ENCODE data around the gene UBE2D2.

Gene UBE2D2

DNA sequence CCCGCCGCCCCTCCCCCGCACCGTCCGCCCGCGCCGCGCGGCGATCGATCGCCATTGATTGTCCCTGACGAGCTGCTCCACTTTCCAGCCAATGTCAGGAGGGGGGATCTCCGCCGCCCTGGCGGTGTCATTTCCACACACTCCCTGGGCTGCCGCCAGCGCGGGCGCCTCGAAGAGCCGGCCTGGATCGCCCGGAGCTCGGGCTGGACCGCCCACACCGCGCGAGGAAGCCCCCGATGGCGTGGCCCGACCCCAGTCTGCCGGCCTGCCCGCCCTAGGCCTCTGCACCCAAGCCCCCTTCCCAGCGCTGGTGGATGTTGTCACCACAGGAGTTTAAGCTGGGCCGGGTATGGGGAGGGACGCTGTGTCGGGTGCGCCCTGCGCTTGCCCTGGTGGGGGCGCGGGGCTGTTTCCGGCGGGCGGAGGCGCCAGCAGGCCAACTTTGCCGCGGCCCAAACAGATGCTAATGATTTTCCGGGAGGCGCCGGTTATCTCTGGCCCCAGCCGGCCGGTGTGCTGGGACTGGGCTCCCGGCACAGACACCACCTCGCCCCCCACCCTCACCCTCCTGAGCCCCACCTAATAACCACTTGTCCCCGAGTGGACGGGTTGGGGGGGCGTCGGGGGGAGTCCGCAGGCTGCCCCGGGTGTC is 76.4 kb downstream of the UBE2D2 start:
- peak overlapping the region; percentile 60 for H3K27ac ChIP-seq
- TF ChIP-seq, protein P1, sequence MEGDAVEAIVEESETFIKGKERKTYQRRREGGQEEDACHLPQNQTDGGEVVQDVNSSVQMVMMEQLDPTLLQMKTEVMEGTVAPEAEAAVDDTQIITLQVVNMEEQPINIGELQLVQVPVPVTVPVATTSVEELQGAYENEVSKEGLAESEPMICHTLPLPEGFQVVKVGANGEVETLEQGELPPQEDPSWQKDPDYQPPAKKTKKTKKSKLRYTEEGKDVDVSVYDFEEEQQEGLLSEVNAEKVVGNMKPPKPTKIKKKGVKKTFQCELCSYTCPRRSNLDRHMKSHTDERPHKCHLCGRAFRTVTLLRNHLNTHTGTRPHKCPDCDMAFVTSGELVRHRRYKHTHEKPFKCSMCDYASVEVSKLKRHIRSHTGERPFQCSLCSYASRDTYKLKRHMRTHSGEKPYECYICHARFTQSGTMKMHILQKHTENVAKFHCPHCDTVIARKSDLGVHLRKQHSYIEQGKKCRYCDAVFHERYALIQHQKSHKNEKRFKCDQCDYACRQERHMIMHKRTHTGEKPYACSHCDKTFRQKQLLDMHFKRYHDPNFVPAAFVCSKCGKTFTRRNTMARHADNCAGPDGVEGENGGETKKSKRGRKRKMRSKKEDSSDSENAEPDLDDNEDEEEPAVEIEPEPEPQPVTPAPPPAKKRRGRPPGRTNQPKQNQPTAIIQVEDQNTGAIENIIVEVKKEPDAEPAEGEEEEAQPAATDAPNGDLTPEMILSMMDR (conservative IDR thresholded peaks at IDR 0.05): no peak
- no peak for TF ChIP-seq ZFX (IDR thresholded peaks at IDR 0.05)

DNA sequence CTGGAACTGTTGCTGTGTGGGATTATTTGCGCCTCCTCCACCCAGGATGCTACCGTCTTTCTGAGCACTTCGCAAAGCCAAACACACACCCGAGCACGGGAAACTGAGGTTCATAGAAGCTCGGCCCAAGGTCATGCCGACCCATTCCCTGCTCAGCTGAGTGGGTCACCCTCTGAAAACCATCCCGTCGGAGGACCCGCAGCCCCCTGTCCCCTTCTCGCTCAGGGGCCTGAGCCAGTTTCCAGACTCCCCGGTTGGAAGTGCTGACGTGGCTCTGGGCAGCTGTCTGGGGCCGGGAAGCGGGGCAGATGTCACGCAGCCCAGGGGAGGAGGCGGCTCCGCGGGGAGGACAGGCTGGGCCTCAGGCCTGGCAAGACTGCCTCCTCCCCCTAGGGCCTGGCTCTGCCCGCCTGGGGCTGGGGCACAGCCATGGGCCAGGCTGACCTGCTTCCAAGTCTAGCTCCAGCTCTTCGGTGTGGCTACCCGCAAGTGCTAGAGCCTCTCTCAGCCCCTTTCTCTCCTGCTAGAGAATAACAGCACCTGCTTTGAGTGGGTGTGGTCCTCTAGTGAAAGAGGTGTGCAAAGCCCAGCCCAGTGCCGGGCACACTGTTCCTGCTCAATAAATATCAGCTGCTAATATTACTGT is 77.1 kb downstream of the UBE2D2 start:
- TF ChIP-seq ZFX (IDR thresholded peaks at IDR 0.05): no peak
- TF ChIP-seq, protein P1 (conservative IDR thresholded peaks at IDR 0.05): no peak
- H3K27ac ChIP-seq: peak overlapping the region; percentile 60

DNA sequence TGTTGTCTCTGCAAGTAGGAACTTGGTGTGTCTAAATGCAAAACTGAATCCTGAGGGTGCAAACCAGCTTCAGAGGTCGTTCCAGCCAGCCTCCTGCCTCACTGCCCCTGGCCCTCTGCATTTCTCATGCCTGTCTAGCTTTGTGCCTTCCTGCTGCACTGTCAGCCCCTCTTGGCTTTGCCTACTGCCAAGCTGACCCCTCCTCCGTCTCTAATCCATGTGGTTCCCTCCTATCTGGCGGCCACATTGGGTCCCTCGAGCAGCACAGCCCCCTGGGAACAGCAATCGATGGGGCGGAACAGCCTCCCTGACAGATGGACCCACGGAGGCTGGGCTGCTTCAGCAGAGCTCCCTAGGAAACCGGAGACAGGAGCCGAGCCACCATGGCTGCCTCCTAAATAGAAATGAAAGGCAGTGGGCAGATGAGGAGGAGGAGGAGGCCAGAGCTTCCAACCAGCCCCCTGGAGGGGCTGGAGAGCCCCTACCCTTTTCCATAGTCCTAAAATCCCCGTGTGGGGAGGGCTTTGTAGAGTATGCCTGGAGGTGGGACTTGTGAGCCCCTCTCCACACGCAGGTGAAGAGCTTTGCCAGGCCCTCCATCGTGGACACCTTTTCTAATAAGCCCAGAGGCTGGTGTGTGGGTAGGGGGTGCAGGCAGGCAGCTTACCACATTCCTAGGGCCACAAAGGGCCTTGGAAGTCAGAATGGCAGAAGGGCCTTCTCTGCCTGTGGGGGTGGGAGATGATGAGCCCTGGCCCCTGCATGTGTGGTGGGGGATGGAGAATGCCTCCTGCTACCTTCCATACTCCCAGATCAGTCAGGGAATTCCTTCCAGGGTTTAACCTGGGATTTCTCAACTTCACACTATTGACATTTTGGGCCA is 77.8 kb downstream of the UBE2D2 start:
- TF ChIP-seq ZFX (IDR thresholded peaks at IDR 0.05): no peak
- TF ChIP-seq, protein P1 (conservative IDR thresholded peaks at IDR 0.05): no peak
- H3K27ac ChIP-seq: peak overlapping the region; percentile 60

DNA sequence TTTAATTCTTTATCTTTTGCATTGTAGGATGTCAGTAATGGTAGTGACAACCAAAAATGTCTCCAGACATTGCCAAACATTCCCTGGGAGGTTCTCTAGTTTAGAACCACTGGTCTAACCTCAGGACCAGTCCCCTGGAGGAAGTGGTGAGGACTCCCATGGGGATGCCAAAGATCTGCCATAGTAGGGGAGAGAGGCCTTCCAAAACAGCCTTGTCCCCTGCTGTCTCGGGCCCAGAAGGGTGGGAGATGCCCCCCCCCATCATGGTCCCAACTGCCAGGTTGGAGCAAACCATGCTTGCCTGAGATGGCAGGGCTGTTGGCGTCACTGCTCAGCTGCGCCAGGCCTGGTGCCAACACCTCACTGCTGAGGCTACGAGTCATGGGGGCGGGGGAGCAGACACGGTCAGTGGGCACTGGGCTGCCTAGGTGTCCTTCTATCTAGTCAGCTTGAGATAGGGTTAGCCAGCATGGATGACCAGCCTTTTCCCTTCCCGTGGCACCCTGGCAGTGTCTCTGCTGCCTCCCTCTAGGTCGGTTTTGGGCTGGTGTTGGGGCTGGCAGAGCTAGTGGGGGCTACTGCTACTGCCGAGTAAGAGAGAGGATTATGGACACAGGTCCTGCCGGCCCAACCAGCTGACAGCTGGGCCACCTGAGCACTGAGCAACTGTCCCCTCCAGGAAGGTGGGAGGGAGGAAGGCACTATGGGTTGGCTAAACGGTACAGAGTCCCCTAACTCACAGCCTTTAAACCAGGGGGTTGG is 78.7 kb downstream of the UBE2D2 start:
- no peak overlapping the region for H3K27ac ChIP-seq
- TF ChIP-seq ZFX (IDR thresholded peaks at IDR 0.05): no peak
- TF ChIP-seq, protein P1 (conservative IDR thresholded peaks at IDR 0.05): no peak

DNA sequence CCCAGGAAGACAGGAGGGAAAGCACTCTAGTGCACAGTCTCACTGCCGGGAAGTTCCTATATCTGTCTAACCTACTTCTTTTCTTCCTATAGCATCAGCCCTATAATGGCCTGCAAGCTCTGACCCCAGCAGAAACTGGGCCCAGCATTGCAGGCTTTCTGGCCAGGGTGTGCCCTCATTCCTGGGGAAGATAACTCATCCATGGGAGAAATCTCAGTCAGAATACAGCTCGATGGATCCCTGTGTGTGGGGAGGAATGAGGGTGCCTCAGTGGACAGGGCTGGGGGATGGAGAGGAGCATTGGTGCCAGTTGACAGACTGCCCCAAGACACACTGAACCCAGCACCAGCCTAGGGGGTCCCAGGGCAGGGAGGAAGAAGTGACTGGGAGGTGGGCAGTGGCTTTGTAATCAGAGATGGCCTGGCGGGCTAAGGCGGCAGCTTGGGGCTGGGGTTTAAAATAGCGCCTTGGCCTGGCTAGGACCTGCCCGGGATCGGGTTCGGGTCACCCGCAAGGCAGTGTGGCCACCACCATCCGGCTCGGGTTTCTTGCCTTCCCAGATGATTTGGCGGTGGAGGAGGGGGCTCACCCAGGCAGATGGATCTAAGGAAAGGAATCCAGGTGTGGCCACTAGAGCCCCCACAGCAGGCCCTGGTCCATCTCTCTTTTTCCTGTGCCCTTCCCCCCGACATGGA is 79.4 kb downstream of the UBE2D2 start:
- H3K27ac ChIP-seq: no peak overlapping the region
- TF ChIP-seq, protein P1 (conservative IDR thresholded peaks at IDR 0.05): no peak
- no peak for TF ChIP-seq ZFX (IDR thresholded peaks at IDR 0.05)

DNA sequence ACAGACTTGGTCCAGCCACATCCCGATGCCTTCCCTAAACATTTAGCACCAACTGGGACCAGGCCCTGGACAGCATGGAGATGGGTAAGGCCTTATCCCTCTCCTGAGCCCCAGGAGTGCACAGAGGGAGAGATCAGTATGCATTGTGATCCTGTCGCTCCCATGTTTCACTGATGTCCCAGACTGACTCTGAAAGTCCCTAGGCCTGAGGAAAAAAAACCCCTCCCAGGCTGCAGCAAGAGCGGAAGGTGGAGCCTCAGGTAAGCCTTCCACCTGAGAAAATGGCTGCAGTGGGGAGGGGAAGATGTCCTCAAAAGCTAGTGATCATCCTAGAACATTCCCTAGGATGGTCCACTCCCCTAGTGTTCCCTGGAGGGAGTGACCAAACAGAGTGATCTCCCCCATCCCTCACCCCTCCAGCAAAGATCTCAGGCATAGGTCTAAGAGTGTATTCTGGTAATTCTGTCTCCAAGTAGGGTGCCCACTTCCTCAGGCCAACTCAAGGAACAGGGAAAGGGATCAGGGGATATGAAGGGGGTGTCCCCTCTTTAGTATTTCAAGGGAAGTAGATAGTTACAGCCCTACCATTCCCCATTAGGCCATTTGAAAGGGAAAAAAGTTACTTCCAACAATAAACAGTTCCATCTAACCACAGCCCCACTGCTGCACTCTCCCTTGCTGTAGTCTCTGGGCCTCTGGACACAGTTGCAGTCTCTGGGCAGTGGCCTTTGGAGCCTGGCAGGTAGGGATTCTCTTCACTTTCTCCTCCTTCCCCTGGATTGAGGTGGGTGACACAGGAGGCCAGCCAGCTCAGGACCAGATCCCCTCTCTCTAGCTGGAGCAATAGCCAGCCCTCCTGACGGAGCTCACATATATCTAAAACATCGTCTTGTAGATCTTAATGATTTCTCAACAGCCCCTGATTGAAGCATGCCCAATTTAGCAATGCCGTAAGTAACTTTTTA is 80.3 kb downstream of the UBE2D2 start:
- no peak overlapping the region for H3K27ac ChIP-seq
- TF ChIP-seq ZFX (IDR thresholded peaks at IDR 0.05): no peak
- TF ChIP-seq, protein P1 (conservative IDR thresholded peaks at IDR 0.05): no peak

All from C4-2B (cell line).